ENCODE measurements around the gene EHD2.

DNA sequence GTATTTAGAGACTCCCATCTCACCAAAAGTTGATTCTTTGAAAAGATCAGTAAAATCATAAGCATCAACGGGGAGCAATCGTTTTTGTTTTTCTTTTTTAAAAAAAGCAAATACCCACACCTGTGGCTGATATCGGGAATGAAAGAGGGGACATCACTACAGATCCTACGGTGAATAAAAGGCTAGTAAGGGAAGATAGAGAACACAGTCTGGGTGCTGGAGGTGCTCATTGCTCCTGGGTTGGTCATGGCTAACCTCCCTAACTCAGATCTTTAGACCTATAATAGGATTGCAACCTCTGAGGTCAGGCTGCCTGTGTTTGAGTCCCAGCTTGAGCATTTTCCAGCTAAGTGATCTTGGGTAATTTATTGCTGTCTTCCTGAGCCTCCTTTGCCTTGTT lies 1.1 kb downstream of the EHD2 start:
- TF ChIP-seq CTCF (IDR thresholded peaks at IDR 0.05) (no peak), POLR2A (IDR thresholded peaks at IDR 0.05) (no peak)
